Tibial artery (tissue), 4 donors: Measurements from ENCODE around the gene FETUB.
"Not testable (repeated sequence)": the region's sequence is repeated elsewhere in the genome, so short reads cannot be mapped to it uniquely, and the experiment has no call there.

Source experiments
- DNase-seq, 2 donors: peaks; one replicate each; pipeline ENCODE4 v3.0.0-alpha.2; 2019
- H3K27ac ChIP-seq, 2 donors: fragments of 200-600 bp; sonication (generic) in 1 of 2; 1 replicate in 1 of 2; 2 replicates in 1 of 2; pipeline ENCODE4 v1.5.1; 2018 to 2019; ENCODE audit warnings: mild to moderate bottlenecking in 1 of 2
- H3K27me3 ChIP-seq, 2 donors: fragments of 200-600 bp; sonication (generic) in 1 of 2; one replicate each; pipeline versions ENCODE4 v1.5.1 to v1.6.0; 2016 to 2019
- H3K36me3 ChIP-seq, 3 donors: fragments of 200-600 bp; sonication (generic) in 2 of 3; one replicate each; pipeline ENCODE4 v1.5.1; 2016 to 2019; ENCODE audit warnings: mild to moderate bottlenecking in 2 of 3
- H3K4me1 ChIP-seq, 4 donors: fragments of 200-600 bp; sonication (generic) in 2 of 4; 1 replicate in 3 of 4; 2 replicates in 1 of 4; pipeline ENCODE4 v1.5.1; 2016 to 2019
- H3K4me3 ChIP-seq, 2 donors: fragments of 200-600 bp; sonication (generic) in 1 of 2; 1 replicate in 1 of 2; 2 replicates in 1 of 2; pipeline ENCODE4 v1.5.1; 2018 to 2019; ENCODE audit warnings: mild to moderate bottlenecking in 2 of 2
- H3K9me3 ChIP-seq, 3 donors: fragments of 200-600 bp; sonication (generic) in 1 of 3; one replicate each; pipeline ENCODE4 v1.5.1; 2016 to 2019
- CTCF ChIP-seq, 2 experiments: fragments of 200-600 bp in 1 of 2; fragments of 450-650 bp in 1 of 2; IDR thresholded peaks; one replicate each; pipeline ENCODE4 v1.5.1; 2017 to 2019; ENCODE audit warnings: antibody characterized with exemption in 2 of 2, mild to moderate bottlenecking in 1 of 2, moderate library complexity in 1 of 2
- intact Hi-C: fragments of 100-400 bp; cut with DNase I; formaldehyde crosslinking; loops from one replicate; pipeline ENCODE4 v1.15.0; 2023; ENCODE audit warnings: low total_unique reads

FETUB gene

GRCh38 chr3:186687120-186687651 lies 47.0 kb downstream of the FETUB start:
- no peaks in the 10 kb centered on the region for H3K9me3 ChIP-seq
- no peaks in the 10 kb centered on the region for H3K36me3 ChIP-seq
- no peaks in the 10 kb centered on the region for H3K4me1 ChIP-seq
- no peak for DNase-seq
- no peak overlapping the region for H3K27ac ChIP-seq
- peaks cover 0 to 32% of the 10 kb centered on the region in 2 donors for H3K27me3 ChIP-seq
- H3K4me3 ChIP-seq: no peak overlapping the region
- intact Hi-C loops: no loop called here
- TF ChIP-seq CTCF (IDR thresholded peaks at IDR 0.05): no peak

GRCh38 chr3:186690304-186690703 lies 50.1 kb downstream of the FETUB start:
- DNase-seq, H3K4me1 ChIP-seq, intact Hi-C loops, H3K9me3 ChIP-seq, H3K4me3 ChIP-seq, H3K27ac ChIP-seq, H3K36me3 ChIP-seq: not testable (repeated sequence)
- H3K27me3 ChIP-seq: peaks cover 0 to 18% of the 10 kb centered on the region in 2 donors

- no peaks in the 10 kb centered on the region for H3K9me3 ChIP-seq
- intact Hi-C loops: no loop called here
- no peak overlapping the region for H3K4me3 ChIP-seq
- DNase-seq: no peak
- peaks cover 0 to 10% of the 10 kb centered on the region in 2 donors for H3K27me3 ChIP-seq
- TF ChIP-seq CTCF (IDR thresholded peaks at IDR 0.05): no peak
- no peaks in the 10 kb centered on the region for H3K36me3 ChIP-seq
- H3K4me1 ChIP-seq: no peaks in the 10 kb centered on the region
- no peak overlapping the region for H3K27ac ChIP-seq
These were observed 51.5 kb downstream of the FETUB start for GRCh38 chr3:186691676-186692075.

- no peak for DNase-seq
- Histone ChIP-seq H3K27me3 (peaks cover 0 to 3% of the 10 kb centered on the region in 2 donors), H3K36me3 (no peaks in the 10 kb centered on the region), H3K9me3 (no peaks in the 10 kb centered on the region), H3K27ac (no peak overlapping the region), H3K4me1 (no peaks in the 10 kb centered on the region), H3K4me3 (no peak overlapping the region)
- TF ChIP-seq CTCF (IDR thresholded peaks at IDR 0.05): no peak
- intact Hi-C loops: no loop called here
These were observed 53.6 kb downstream of the FETUB start for GRCh38 chr3:186693843-186694242.

GRCh38 chr3:186694288-186695032 lies 54.3 kb downstream of the FETUB start:
- Histone ChIP-seq H3K9me3 (no peaks in the 10 kb centered on the region), H3K4me3 (no peak overlapping the region), H3K36me3 (no peaks in the 10 kb centered on the region), H3K27me3 (peaks cover 0 to 3% of the 10 kb centered on the region in 2 donors), H3K27ac (no peak overlapping the region), H3K4me1 (no peaks in the 10 kb centered on the region)
- intact Hi-C loops: no loop called here
- no peak for TF ChIP-seq CTCF (IDR thresholded peaks at IDR 0.05)
- DNase-seq: no peak

- peaks cover 0 to 3% of the 10 kb centered on the region in 2 donors for H3K27me3 ChIP-seq
- no peaks in the 10 kb centered on the region for H3K4me1 ChIP-seq
- TF ChIP-seq CTCF (IDR thresholded peaks at IDR 0.05): no peak
- no peaks in the 10 kb centered on the region for H3K9me3 ChIP-seq
- H3K36me3 ChIP-seq: no peaks in the 10 kb centered on the region
- DNase-seq: no peak
- H3K4me3 ChIP-seq: no peak overlapping the region
- no peak overlapping the region for H3K27ac ChIP-seq
- intact Hi-C loops: no loop called here
These were observed 56.3 kb downstream of the FETUB start for GRCh38 chr3:186696522-186696921.
